Muscle layer of colon (tissue), 2 donors: ENCODE data around the gene FRMD8.

Experiments used
- H3K27ac ChIP-seq: one replicate; pipeline ENCODE4 v1.7.0; 2013; ENCODE audit warnings: low read depth, mild to moderate bottlenecking, low read length, moderate library complexity
- H3K27me3 ChIP-seq, 2 donors: one replicate each; pipeline ENCODE4 v1.7.0; 2013; ENCODE audit warnings: low read length in 2 of 2, mild to moderate bottlenecking in 2 of 2; ENCODE audit not compliant: insufficient read depth in 2 of 2, control insufficient read depth in 1 of 2
- H3K36me3 ChIP-seq: one replicate; pipeline ENCODE4 v1.7.0; 2013; ENCODE audit warnings: mild to moderate bottlenecking, low read length; ENCODE audit not compliant: insufficient read depth
- H3K4me1 ChIP-seq: one replicate; pipeline ENCODE4 v1.7.0; 2013; ENCODE audit warnings: mild to moderate bottlenecking, low read length; ENCODE audit not compliant: insufficient read depth
- H3K4me3 ChIP-seq, 2 donors: one replicate each; pipeline ENCODE4 v1.7.0; 2013; ENCODE audit warnings: low read length in 2 of 2, low read depth in 1 of 2, mild to moderate bottlenecking in 1 of 2, moderate library complexity in 1 of 2
- H3K9ac ChIP-seq: one replicate; pipeline ENCODE4 v1.7.0; 2013; ENCODE audit warnings: low read length
- H3K9me3 ChIP-seq: one replicate; pipeline ENCODE4 v1.7.0; 2013; ENCODE audit warnings: mild to moderate bottlenecking, low read length
- donor health status: abdominal sarcoma.
- donor health status: Adenocarcinoma of cecum.

FRMD8 gene

DNA sequence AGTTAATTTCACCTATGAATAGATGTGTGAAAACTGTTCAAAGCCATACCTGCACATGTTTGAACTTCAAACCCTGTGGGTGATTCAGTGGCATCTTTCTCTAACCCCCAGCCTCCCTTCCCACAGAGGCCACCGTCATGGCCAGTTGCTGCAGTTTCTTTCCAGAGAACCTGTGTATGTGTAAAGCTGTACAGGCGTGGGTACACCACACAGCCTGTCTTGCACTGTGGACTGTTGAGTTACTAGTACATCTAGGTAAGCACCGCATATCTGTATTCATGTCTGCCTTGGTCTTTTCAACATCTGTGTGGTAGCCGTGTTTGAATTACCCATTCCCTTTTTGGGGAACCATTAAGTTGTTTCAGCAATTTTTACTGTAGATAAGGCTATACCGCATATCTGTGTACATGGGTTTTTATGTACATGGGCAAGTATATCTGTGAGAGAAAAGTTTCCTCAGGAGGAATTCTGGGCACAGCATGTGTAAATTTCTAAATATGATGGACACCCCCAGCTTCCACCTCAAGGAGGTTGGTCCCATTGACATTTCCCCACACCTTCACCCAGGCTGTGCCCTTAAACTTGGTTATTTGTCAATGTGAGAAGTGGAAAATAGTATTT is 50.1 kb downstream of the FRMD8 start:
- H3K36me3 ChIP-seq: peaks cover 66% of the 10 kb centered on the region
- no peaks in the 10 kb centered on the region for H3K9me3 ChIP-seq
- peak overlapping the region; percentile 50 for H3K27ac ChIP-seq
- H3K9ac ChIP-seq: no peak overlapping the region
- peaks cover 82% of the 10 kb centered on the region for H3K4me1 ChIP-seq
- H3K4me3 ChIP-seq: no peak overlapping the region
- no peaks in the 10 kb centered on the region for H3K27me3 ChIP-seq

DNA sequence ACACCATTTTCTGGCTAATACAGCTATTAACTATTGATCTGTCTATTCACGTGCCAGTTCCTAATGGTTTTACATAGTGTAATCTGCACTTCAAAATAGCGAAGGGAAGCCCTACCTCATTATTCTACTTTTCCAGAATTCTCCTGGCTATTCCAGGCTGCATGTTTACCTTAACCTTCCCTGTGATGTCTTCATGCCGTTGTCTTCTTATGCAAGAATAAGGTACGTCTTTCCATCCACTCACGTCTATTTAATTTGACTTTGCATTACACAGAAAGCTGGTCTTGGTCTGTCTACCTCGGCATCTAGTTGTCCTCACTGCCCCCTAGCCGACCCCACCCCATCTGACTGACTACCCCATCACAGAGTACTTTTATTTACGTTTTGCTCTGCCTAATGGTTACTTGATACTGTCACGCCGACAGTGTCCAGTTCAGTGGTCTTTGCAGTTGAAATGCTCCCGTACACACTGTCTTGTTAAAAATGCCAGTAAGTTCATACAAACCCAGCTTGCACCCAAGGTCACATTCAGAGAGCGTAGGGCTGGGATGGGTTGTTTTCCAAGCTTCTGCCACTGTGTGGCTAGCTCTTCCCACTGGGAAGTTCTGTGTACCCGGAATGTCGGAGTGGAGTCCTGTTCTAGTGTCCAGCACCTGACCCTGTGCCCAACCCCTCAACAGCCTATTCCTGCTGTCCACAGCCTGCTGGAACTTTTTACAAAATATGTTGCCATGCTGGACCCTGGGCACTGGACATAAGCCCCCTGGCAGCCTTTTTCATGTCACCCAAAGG is 51.2 kb downstream of the FRMD8 start:
- no peaks in the 10 kb centered on the region for H3K9me3 ChIP-seq
- H3K4me3 ChIP-seq: no peak overlapping the region
- H3K27ac ChIP-seq: no peak overlapping the region
- peaks cover 75% of the 10 kb centered on the region for H3K36me3 ChIP-seq
- peaks cover 82% of the 10 kb centered on the region for H3K4me1 ChIP-seq
- H3K27me3 ChIP-seq: no peaks in the 10 kb centered on the region
- no peak overlapping the region for H3K9ac ChIP-seq

DNA sequence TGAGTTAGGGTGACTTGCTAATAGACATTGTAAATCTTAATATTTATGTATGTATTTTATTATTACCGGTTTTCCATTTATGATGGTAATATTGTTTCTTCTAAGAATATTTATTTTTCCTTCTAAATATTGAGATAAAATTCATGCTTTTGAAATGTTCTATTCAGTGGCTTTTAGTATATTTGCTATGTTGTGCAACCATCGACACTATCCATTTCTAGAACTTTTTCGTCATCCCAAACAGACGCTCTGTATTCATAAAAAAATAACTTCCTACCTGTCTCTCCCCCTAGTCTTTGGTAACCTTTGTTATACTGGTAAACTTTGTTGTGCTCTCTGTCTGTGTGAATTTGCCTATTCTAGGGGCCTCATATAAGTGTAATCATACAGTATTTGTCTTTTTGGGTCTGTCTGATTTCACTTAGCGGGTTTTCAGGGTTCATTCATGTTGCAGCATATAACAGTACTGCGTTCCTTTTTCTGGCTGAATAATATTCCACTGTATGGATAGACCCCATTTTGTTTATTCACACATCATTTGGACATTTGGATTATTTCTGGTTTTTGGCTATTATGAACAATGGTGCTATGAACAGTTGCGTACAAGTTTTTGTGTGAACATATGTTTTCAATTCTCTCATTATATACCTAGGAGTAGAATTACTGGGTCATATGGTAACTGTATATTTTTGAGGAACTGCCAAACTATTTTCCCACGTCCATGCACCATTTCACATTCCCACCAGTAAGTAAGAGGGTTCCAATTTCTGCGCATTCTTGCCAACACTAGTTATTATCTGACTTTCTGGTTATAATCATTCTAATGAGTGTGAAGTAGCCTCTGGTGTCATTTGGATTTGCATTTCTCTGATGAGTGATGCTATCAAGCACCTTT is 52.1 kb downstream of the FRMD8 start:
- Histone ChIP-seq H3K4me3 (no peak overlapping the region), H3K9me3 (no peaks in the 10 kb centered on the region), H3K4me1 (peaks cover 82% of the 10 kb centered on the region), H3K27me3 (no peaks in the 10 kb centered on the region), H3K36me3 (peaks cover 75% of the 10 kb centered on the region), H3K27ac (no peak overlapping the region), H3K9ac (no peak overlapping the region)

DNA sequence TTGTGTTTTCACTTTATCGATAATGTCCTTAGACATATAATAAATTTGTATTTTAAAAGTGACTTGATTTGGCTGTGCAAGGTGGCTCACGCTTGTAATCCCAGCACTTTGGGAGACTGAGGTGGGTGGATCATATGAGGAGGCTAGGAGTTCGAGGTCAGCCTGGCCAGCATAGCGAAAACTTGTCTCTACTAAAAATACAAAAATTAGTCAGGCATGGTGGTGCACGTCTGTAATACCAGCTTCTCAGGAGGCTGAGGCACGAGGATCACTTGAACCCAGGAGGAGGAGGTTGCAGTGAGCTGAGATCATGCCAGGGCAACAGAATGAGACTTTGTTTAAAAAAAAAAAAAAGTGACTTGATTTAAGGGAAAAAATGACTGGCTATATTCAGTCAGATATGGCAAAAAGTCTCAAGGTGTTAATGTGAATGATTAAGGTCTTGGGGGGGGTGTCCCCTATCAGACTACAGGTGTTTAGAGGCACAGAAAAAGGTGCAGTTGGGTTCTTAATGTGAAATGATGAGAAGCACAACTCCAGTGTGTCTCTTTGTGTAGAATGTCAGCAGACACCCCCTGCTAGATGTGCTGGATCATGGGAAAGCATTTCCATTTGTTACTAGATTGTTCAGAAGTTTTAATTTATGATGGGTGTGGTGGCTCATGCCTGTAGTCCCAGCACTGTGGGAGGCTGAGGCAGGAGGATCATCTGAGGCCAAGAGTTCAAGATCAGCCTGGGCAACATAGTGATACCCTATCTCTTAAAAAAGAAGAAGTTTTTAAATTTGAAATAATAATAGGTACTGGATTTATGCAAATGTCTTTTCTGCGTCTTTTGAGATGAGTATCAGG is 53.1 kb downstream of the FRMD8 start:
- H3K27ac ChIP-seq: no peak overlapping the region
- H3K4me1 ChIP-seq: peaks cover 83% of the 10 kb centered on the region
- H3K27me3 ChIP-seq: no peaks in the 10 kb centered on the region
- H3K9ac ChIP-seq: no peak overlapping the region
- no peaks in the 10 kb centered on the region for H3K9me3 ChIP-seq
- no peak overlapping the region for H3K4me3 ChIP-seq
- peaks cover 78% of the 10 kb centered on the region for H3K36me3 ChIP-seq

DNA sequence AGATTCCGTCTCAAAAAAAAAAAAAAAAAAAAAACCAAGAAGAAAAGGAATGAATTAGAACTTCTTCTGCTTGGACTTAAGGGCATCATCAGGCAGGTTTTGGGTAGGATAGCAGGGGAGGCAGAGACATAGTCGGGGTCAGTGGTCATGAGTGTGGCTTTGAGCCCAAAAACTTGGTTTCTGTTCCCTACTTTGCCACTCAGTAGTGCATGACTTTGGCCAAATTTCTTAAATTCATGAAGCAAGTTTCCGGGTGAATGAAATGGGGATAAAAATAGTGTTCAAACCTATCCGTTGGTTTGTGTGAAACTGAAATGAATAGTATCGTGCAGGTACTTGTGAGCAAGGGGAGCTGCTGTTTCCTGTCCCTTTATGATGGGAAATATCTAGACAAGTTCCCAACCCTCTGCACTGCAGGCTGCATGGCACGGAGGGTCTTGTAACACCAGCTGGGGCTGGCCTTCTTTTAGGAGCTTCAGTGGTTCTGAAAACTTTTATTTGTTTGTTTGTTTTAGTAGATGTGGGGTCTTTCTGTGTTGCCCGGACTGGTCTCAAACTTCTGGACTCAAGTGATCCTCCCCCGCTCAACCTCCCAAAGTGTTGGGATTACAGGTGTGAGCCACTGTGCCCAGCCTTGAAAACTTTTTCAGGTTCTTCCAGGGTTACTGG is 54.5 kb downstream of the FRMD8 start:
- H3K4me1 ChIP-seq: peaks cover 74% of the 10 kb centered on the region

DNA sequence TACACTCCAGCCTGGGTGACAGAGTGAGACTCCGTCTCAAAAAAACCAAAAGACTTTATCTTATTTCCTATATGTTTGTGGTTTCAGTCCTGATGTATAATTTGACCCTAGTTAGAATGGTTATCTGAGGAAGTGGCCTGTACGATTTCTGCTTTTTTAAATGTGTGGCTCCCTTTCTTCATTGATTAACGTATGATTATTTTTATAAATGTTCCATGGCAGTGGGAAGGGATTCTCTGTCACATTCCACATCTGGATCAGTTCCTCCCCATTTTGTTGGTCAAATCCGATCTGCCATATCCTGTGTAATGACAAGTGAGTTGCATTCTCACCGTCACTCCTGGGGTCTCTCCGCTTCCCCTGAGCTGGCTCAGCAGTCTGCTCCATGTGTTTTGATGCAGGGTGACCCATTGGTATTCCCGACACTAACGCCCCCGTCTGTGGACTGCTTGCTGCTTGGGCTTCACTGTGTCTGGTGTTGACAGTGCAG is 56.5 kb downstream of the FRMD8 start:
- Histone ChIP-seq H3K9ac (no peak overlapping the region), H3K9me3 (no peaks in the 10 kb centered on the region), H3K4me3 (no peak overlapping the region), H3K27me3 (no peaks in the 10 kb centered on the region), H3K4me1 (peaks cover 56% of the 10 kb centered on the region), H3K27ac (no peak overlapping the region), H3K36me3 (peaks cover 73% of the 10 kb centered on the region)

More for the DNA sequence above, 54.5 kb downstream of the FRMD8 start:
- no peaks in the 10 kb centered on the region for H3K27me3 ChIP-seq
- H3K27ac ChIP-seq: no peak overlapping the region
- H3K9ac ChIP-seq: no peak overlapping the region
- peaks cover 78% of the 10 kb centered on the region for H3K36me3 ChIP-seq
- no peak overlapping the region for H3K4me3 ChIP-seq
- no peaks in the 10 kb centered on the region for H3K9me3 ChIP-seq

DNA sequence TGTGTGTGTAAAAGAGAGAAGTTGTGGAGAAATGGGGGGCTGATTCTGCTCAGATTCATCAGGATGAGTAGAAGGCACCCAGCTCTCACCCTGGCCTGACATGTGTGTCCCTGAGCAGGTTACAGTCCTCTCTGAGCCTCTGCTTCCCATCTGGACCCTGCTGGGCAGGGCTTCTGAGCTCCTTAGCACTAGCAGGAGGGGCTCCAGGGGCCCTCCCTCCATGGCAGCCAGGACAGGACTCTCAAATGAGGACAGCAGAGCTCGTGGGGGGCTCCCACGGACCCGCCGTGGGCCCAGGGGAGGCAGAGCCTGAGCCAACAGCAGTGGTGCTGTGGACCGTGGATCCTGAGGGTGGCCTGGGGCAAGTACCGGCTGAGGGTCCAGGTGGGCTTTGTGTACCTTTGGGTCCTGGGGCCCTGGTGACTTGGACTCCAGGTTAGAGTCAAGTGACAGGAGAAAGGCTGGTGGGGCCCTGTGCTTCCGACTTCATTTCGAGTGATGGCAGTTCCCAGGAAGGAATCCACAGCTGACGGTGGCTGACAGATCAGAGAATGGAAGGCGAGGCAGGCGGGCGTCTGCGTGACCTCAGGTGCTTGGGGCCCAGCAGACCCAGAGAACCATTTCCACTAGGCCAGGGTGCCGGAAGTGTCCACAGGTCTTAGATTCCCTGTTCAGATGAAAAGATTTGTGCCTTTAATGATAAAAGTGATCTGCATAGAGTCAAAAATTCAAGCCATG is 58.0 kb downstream of the FRMD8 start:
- peaks cover 49% of the 10 kb centered on the region for H3K4me1 ChIP-seq
- no peaks in the 10 kb centered on the region for H3K9me3 ChIP-seq
- H3K27me3 ChIP-seq: no peaks in the 10 kb centered on the region
- H3K36me3 ChIP-seq: peaks cover 60% of the 10 kb centered on the region
- no peak overlapping the region for H3K4me3 ChIP-seq
- H3K27ac ChIP-seq: no peak overlapping the region
- H3K9ac ChIP-seq: no peak overlapping the region

DNA sequence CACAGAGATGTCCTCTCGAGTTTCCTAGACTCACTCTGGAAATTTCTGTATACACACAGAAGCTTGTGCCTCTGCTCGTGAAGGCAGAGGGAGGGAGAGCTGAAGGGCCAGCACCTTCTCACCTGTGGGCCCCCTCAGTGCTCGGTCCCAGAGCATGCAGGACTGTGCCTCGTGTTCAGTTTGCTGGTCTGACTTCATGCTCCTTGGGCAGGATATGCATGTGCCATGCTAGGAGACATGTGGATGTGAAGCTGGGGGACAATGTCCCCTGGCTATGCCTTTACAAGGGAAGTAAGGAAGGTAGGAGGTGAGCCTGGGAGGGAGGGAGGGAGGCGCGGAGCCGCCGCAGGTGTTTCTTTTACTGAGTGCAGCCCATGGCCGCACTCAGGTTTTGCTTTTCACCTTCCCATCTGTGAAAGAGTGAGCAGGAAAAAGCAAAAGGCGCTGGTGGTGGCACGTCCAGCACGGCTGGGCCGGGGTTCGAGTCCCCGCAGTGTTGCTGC is 58.7 kb downstream of the FRMD8 start:
- H3K9me3 ChIP-seq: no peaks in the 10 kb centered on the region
- no peak overlapping the region for H3K4me3 ChIP-seq
- H3K36me3 ChIP-seq: peaks cover 60% of the 10 kb centered on the region
- H3K27me3 ChIP-seq: no peaks in the 10 kb centered on the region
- no peak overlapping the region for H3K27ac ChIP-seq
- H3K9ac ChIP-seq: no peak overlapping the region
- H3K4me1 ChIP-seq: peaks cover 42% of the 10 kb centered on the region

DNA sequence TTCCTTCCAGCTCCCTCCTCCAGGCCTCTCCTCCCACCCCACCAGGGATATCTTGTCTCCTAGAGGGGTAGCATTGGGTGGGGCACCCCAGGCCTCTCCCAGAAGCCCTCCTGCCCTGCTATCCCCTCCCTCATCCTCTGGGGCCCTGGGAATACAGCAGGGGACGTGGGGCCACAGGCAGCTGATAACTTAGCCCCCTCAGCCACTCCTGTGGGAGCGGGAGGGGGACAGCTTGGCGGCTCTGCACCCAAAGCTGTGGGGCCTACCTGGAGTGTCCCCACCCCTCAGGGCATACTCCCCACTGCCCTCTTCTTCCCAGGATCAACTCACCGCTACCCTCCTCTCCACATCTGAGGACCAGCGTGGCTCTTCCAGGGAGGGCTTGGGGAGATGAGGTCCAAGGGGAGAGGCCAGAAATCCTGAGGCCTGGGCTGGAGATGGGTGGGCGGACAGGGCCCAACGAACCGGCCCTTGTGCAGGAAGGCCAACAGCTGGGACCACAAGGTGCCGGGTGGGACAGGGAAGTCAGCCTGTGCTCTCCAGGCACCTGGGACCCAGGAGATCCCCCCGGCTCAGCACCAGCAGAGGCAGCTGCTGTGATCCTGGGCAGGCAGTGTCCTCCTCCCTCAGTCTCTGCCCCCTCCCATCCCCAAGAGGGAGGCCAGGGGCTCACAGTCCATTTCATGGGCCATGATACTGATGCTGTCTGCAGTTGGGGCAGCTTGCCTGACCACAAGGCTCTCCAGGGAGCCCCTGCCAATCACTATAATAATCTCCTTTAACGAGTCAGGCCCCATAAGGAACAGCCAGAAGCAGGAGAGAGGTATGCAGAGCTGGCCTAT is 59.4 kb downstream of the FRMD8 start:
- H3K4me3 ChIP-seq: no peak overlapping the region
- H3K4me1 ChIP-seq: peaks cover 37% of the 10 kb centered on the region
- peaks cover 58% of the 10 kb centered on the region for H3K36me3 ChIP-seq
- H3K9ac ChIP-seq: no peak overlapping the region
- H3K27me3 ChIP-seq: no peaks in the 10 kb centered on the region
- no peak overlapping the region for H3K27ac ChIP-seq
- H3K9me3 ChIP-seq: no peaks in the 10 kb centered on the region
